NCI-H345 treated with DMSO at 0.1 percent for 48 hours (cell line): ENCODE measurements around the gene PLEKHB2.
A peak's percentile ranks its signal among the peaks of the same experiment; 100 is the strongest.
"Not testable (repeated sequence)": the region's sequence is repeated elsewhere in the genome, so short reads cannot be mapped to it uniquely, and the experiment has no call there.

Experiments
- DNase-seq: peaks from one replicate; lab custom pipeline; 2025; ENCODE audit not compliant: unreplicated experiment; lab: John Stamatoyannopoulos, UW

The PLEKHB2 gene

DNA sequence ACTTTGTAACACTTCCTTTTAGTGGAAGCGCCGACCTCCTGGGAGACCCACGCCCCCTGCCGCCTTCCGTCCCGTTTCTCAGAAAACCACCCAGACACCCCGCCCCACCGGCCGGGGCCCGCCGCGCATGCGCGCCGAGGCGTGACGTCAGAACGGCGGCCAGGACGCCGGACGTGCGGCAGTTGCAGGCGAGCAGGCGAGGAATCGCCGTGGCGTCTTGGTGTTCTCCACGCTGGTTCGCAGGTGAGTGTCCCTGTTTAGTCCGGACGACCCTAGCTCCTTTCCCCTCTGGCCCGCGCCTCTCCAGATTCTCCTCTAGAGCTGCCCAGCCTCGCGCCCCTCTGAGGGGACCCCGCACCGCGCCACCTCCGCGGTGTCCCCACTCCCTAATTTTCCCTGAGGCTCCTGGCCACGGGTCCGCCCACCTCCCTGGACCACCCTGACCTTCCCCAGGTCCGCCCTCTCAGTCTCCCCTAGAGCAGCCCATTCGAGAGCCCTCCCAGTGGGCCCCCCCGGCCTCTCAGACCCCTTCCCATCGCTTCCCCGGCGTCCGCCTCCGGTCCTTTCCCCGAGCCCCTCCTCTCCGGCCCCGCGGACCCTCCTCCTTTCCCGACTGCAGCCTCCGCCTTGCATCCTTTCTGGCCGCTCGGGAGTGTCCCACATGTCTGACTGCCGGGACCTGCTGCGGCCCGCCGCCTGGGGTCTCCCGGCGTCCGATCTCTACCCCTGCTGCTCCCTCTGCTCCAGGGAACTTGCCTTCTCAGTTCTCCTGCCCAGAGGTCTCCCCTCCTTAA, at the start of gene PLEKHB2:
Gene PLEKHB2 (plus strand): TSS at position 181 of the 794 bp plus-strand sequence. CDS start 15,606 bp downstream, outside the sequence.
- peak; percentile 87 for DNase-seq

DNA sequence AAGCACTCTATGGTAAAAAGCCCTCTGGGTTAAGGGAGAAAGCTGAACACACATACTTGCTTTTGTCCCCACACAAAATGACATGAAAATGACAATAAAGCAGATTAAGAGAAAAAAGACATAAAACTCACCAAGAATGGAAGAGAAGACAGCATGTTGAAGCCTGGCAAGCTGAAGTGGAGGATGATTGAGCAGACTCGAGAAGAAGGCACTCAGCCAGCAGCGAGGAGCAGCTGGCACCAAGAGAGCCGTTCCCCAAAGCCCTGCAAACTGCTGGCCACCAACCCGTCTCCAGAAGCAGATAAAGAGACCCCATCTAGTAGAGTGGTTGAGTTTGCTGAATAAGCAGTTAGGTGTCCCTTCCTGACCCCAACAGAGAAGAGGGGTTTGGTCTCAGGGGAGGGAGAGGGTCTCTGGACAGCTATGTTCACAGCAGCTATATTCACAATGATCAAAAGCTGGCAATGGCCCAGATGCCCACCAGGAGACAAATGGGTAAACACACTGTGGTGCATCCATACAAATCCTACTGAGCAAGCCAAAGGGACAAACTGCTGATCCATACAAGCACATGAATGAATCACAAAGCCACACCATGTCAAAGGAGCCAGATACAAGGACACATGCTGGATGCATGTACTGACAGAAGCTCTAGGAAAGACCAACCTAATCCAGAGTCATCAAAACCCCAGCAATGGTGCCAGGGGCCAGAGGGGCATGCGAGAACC, 48.8 kb upstream of the PLEKHB2 start:
- peak; percentile 84 for DNase-seq

DNA sequence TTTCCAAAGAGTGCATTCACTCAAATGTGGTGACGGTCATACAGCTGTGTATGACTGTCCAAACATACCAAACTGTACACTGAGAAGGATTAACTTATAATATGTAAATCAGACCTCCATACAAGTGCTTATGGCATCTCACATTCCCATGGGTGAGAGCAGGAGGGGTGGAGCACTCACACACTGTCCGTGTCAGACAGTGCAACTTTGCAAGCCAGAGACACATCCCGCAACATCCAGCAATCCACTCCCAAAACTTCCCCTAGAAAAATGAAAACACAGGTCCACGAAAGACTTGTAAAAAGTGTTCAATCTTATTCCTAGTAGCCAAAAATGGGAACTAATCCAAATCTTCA, 48.2 kb upstream of the PLEKHB2 start:
- DNase-seq: no peak

DNA sequence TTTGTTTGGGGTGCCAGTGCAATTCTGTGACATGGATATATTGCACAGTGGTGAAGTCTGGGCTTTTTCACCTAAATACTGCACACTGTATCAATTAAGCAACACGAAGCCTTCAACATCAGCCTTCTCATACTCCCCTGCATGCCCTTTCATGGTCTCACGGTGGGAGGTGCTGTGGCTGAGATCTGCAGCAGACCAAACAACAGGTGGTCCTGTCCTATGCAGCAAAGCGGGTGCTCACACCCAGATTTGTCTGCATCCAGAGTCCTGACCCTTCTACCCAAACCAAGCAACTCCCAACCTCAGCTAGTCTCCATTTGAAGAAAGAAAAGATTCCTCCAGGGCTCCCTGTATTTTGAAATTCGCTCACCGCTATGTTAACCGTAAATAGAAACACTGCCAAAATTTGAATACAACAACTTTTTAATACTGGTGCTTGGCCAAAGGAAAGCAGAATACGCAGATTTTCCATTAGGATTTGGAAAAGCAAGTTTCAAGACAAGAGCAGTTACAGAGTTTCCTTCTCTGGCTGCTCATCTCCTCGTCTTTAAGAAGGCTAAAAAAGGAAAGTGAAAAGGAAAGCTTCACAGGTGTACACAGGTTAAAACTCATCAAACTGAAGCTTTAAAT, 46.8 kb upstream of the PLEKHB2 start:
- DNase-seq: no peak

- DNase-seq: no peak
Observed at GRCh38 chr2:131058920-131059319, 46.2 kb upstream of the PLEKHB2 start.

- DNase-seq: no peak
Observed at GRCh38 chr2:131063501-131064283, 41.4 kb upstream of the PLEKHB2 start.

GRCh38 chr2:131064589-131065512, 40.3 kb upstream of the PLEKHB2 start:
- DNase-seq: no peak

DNA sequence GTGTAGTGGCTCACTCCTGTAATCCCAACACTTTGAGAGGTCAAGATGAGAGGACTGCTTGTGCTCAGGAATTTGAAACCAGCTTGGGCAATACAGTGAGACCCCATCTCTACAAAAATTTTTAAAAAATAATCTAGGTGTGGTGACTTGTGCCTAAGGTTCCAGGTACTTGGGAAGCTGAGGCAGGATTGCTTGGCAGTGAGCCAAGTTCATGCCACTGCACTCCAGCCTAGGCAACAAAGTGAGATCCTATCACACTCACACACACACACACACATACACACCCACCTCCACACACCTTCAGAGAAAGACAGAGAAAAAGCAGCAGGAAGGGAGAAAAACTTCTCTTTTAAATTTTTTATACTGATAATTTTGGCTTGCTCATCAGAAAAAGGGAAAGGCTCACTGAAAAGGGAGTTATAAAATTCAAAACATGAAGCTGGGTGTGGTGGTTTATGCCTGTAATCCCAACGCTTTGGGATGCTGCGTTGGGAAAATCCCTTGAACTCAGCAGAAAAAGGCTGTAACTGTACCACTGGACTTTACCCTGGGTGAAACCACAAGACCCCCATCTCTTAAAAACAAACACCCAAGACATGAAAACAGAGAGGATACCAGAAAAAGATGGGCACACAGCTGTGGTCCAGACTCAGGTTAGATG, 37.5 kb upstream of the PLEKHB2 start:
- DNase-seq: no peak

DNA sequence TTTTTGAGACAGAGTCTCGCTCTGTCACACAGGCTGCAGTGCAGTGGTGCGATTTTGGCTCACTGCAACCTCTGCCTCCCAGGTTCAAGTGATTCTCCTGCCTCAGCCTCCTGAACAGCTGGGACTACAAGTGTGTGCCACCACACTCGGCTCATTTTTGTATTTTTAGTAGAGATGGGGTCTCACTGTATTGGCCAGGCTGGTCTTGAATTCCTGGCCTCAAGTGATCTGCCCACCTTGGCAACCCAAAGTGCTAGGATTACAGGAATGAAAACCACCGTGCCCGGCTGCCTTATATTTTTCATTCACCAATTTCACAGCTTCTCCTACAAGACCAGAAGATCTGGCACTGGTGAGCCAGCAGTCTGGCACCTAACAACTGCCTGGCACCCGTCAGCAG, 37.0 kb upstream of the PLEKHB2 start:
- not testable (repeated sequence) for DNase-seq

GRCh38 chr2:131075578-131075977, 29.6 kb upstream of the PLEKHB2 start:
- DNase-seq: not testable (repeated sequence)

DNA sequence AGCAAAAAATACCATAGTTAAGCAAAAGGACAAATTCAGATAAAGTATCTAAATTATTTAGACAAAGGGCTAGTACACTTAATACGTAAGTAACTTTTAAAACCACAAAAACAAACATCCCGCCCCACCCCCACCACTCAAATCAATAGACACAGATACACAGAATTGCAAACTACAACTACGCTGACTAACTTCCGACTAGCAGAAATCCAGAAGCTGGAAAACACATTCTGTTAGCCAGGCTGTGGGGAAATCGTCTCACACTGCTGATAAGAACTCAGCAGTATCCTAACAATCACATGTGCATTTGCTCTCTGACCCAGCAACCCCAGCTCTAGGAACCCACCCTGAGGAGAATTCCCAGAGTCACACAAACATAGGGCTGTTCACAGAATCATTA, 28.4 kb upstream of the PLEKHB2 start:
- DNase-seq: no peak

DNA sequence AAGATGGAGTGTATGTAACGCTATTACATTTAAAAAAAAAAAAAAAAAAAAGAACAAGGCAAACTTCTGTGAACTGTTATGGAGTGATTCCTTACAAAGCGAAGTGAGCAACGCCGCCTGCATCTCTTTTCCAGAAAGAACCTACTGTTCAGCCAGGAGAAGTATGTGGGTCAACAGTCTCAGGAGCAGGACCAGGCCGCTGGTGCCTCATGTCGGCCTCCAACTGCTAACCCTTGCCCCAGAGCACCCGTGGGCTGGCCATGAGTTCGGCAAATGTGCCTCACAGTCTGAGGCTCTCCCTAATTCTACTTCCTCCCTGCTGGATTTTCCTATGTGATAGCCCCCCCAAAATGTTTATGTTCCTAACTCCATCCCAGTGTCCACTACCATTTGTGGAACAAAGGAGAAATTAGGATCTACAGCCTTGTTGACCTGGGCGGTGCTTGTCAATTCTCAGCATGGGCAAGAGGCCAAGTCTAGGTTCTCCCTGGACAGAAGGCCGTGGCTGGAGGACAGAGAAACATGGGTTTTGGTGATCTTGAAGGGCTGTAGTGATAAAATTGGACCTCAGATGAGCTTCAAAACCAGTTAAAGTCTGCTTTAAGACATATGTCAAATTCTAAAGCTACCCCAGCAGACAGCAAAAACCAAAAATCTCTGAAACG, 27.8 kb upstream of the PLEKHB2 start:
- no peak for DNase-seq

- DNase-seq: no peak
Observed at GRCh38 chr2:131077966-131078365, 27.2 kb upstream of the PLEKHB2 start.

DNA sequence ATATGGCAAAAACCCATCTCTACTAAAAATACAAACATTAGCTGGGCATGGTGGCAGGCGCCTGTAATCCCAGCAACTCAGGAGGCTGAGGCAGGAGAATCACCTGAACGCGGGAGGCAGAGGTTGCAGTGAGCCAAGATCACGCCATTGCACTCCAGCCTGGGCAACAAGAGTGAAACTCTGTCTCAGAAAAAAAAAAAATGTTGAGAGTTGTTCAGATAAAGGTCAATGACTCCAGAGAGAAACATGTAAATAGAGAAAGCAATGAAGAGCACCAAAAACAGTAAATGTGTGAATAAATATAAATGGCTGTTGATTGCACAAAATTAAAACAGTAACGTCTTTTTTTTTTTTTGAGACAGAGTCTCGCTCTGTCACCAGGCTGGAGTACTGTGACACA, 25.2 kb upstream of the PLEKHB2 start:
- DNase-seq: not testable (repeated sequence)

DNA sequence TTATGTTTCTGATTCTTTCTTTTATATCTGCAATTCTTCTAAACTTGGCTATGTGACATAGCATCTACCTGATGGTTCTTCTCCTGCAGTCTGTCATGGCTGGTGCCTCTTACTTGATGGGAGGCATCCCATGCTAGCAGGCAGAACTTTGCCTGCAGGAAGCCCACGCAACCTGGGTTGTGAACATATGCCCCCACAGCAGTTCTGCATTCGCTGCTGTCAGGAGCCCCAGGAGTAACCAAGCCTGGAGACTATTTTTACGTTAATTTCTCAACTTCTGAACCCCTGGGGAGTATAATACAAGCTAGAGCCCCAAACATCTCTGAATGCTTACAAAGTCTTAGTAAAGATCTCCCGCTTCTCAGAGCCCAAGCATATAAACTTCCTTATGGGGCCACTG, 23.9 kb upstream of the PLEKHB2 start:
- DNase-seq: no peak

DNA sequence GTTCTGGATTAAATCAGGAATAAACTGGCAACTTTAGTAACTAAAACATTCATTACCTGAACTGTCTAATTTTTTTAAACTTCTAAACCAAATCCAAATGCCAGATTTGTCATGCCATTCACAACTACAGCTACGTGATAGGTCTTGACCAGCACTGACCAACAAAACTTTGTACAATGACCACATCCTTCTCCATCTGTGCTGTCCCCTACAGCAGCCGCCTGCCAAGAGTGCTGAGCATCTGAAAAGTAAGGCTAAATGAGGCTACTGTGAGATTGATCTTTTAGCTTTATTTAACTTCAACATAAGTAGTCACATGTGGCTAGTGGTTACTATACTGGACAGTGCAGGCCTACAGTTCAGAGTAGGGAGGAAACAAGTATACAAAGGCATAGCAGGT, 19.5 kb upstream of the PLEKHB2 start:
- no peak for DNase-seq

DNA sequence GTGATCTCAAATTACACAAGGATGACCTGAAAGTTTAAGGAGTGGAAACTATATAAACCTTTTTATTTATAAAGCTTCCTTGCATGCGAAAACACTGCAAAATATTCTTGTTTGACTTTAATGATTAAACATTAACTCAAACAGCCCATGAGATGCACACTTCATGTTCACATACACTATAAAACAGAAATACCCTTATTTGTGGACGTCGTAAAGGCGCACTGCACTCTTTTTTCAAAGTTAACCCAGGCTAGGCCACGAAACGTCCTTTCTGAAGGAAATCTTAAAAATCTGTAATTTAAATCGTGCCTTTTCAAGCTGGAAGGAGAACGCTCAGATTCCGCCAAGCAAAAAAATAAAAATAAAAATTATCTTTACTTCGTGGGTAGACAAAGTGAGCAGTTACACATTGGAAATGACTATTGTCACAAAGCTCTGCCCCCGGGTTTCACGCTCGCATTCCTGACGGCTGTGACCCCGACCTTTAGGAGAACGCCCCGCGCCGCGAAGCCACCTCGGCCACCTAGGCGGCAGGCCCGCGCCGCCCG, 12.6 kb upstream of the PLEKHB2 start:
- DNase-seq: no peak

DNA sequence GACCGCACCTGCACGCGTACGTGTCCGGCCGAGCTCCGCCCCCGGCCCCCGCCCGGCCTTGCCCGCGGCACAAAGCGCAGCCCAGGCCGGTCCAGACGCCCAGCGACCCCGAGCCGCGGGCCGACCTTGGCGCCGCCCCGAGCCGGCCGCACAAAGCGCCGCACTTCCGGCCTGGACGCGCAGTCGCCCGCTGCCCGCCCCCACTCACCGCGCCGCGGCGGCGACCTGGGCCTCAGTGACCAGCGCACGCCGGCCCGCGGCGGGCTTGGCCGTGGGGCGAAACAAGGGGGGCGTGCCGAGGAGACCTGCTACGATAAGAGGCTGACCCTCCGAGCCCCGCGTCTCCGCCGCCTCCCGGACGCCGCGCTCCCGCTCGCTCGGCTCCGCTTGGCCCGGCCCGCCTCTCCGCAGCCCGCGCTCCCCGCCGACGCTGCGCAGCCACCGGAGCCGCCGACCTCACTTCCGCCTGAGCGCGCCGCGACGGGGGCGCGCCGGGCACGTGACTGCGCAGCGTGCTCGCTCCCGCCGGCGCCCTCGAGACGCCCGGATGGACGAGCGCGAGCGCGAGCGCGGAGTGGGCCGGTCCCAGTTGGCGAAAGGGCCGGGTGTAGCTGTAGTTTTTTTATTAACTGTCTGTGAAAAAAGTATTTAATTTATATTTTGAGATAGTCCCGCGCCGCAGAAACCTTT, 12.0 kb upstream of the PLEKHB2 start, which contains the start of gene FAM168B:
Gene FAM168B (minus strand): TSS at position 455 of the 690 bp plus-strand sequence. CDS start 10,814 bp downstream, outside the sequence.
- peak; percentile 86 for DNase-seq
